A673 (cell line): ENCODE results near the gene MIGA2.

ENCODE experiments used
- CTCF ChIP-seq: fragments of 300-800, 200-600 bp; sonication (generic); conservative IDR thresholded peaks from 2 replicates; pipeline ENCODE4 v1.5.1; 2017; ENCODE audit warnings: low read depth, mild to moderate bottlenecking, antibody characterized with exemption, low read length, moderate library complexity, mixed read lengths
- EZH2 ChIP-seq: fragments of 200-600 bp; sonication (generic); IDR thresholded peaks from 2 replicates; pipeline ENCODE4 v1.6.1; 2017; ENCODE audit warnings: borderline replicate concordance, low read depth, mild to moderate bottlenecking, mixed read lengths, antibody characterized with exemption, low read length; ENCODE audit not compliant: poor library complexity, severe bottlenecking

- TF ChIP-seq EZH2 (no peak), CTCF (no peak)
Measured at GRCh38 chr9:129005336-129005997, 31.0 kb upstream of the MIGA2 start.
